ENCODE data around the gene SAMHD1.

The SAMHD1 gene

GRCh38 chr20:36893801-36894200 is 57.7 kb downstream of the SAMHD1 start:
- H2BK120ac ChIP-seq (ENCODE audit: low read depth, low read length), result no peak overlapping the region
- H3K4me2 ChIP-seq (ENCODE audit: low read length), result no peak overlapping the region
- H3K79me1 ChIP-seq (ENCODE audit: low read length), result no peaks in the 10 kb centered on the region
- H4K5ac ChIP-seq (ENCODE audit: low read length), result no peak overlapping the region
- H3K79me2 ChIP-seq (ENCODE audit: control insufficient read depth, insufficient read depth, low read length), result no peaks in the 10 kb centered on the region
- no peak overlapping the region for H3K9ac ChIP-seq (ENCODE audit: low read length)
- no peak overlapping the region for H3K4ac ChIP-seq (ENCODE audit: low read depth, low read length)
- no peak overlapping the region for H2BK15ac ChIP-seq (replicated peaks; ENCODE audit: low read depth)
- H3K56ac ChIP-seq (ENCODE audit: low read length), result no peak overlapping the region
- H3K27ac ChIP-seq (ENCODE audit: low read depth, low read length), result no peak overlapping the region
- no peak overlapping the region for H3K18ac ChIP-seq (ENCODE audit: low read length)
- H2AK5ac ChIP-seq (ENCODE audit: low read length), result no peak overlapping the region
- H3K27me3 ChIP-seq (ENCODE audit: insufficient read depth, low read length, poor library complexity), result no peaks in the 10 kb centered on the region
- no peak overlapping the region for H2BK5ac ChIP-seq (ENCODE audit: low read length)
- no peak overlapping the region for H3K23ac ChIP-seq (ENCODE audit: low read length)
- H3K36me3 ChIP-seq (ENCODE audit: control insufficient read depth, insufficient read depth, low read length), result no peaks in the 10 kb centered on the region
- no CpG with 5 or more reads among the region's 3 CpGs for WGBS (ENCODE audit: extremely low coverage, insufficient coverage, low lambda C conversion rate)
- no peaks in the 10 kb centered on the region for H3K4me1 ChIP-seq (ENCODE audit: control insufficient read depth, low read depth, low read length)
- no peak overlapping the region for H3K4me3 ChIP-seq (ENCODE audit: low read length)
- DNase-seq, result no peak
- H4K8ac ChIP-seq (ENCODE audit: low read depth, low read length), result no peak overlapping the region

GRCh38 chr20:36891211-36891610 is 60.3 kb downstream of the SAMHD1 start:
- Histone ChIP-seq H2BK15ac (replicated peaks; ENCODE audit: low read depth) (no peak overlapping the region), H3K4ac (ENCODE audit: low read depth, low read length) (no peak overlapping the region), H3K79me2 (ENCODE audit: control insufficient read depth, insufficient read depth, low read length) (no peaks in the 10 kb centered on the region), H3K9ac (ENCODE audit: low read length) (no peak overlapping the region), H2BK5ac (ENCODE audit: low read length) (no peak overlapping the region), H3K27me3 (ENCODE audit: insufficient read depth, low read length, poor library complexity) (no peaks in the 10 kb centered on the region), H2AK5ac (ENCODE audit: low read length) (no peak overlapping the region), H3K4me2 (ENCODE audit: low read length) (no peak overlapping the region), H3K79me1 (ENCODE audit: low read length) (no peaks in the 10 kb centered on the region), H4K5ac (ENCODE audit: low read length) (no peak overlapping the region), H3K27ac (ENCODE audit: low read depth, low read length) (no peak overlapping the region), H4K8ac (ENCODE audit: low read depth, low read length) (no peak overlapping the region), H3K4me1 (ENCODE audit: control insufficient read depth, low read depth, low read length) (peaks cover 2% of the 10 kb centered on the region), H3K23ac (ENCODE audit: low read length) (no peak overlapping the region), H3K56ac (ENCODE audit: low read length) (no peak overlapping the region), H3K36me3 (ENCODE audit: control insufficient read depth, insufficient read depth, low read length) (no peaks in the 10 kb centered on the region), H3K4me3 (ENCODE audit: low read length) (no peak overlapping the region), H3K18ac (ENCODE audit: low read length) (no peak overlapping the region), H2BK120ac (ENCODE audit: low read depth, low read length) (no peak overlapping the region)
- WGBS (ENCODE audit: extremely low coverage, insufficient coverage, low lambda C conversion rate), result no CpG with 5 or more reads among the region's 4 CpGs
- DNase-seq, result no peak

GRCh38 chr20:36890586-36890985 is 60.9 kb downstream of the SAMHD1 start:
- no peak for DNase-seq
- no peak overlapping the region for H3K4me2 ChIP-seq (ENCODE audit: low read length)
- no CpG with 5 or more reads among the region's 9 CpGs for WGBS (ENCODE audit: extremely low coverage, insufficient coverage, low lambda C conversion rate)
- no peak overlapping the region for H4K8ac ChIP-seq (ENCODE audit: low read depth, low read length)
- peaks cover 2% of the 10 kb centered on the region for H3K4me1 ChIP-seq (ENCODE audit: control insufficient read depth, low read depth, low read length)
- H2BK120ac ChIP-seq (ENCODE audit: low read depth, low read length), result no peak overlapping the region
- H3K79me2 ChIP-seq (ENCODE audit: control insufficient read depth, insufficient read depth, low read length), result no peaks in the 10 kb centered on the region
- H2BK5ac ChIP-seq (ENCODE audit: low read length), result no peak overlapping the region
- no peaks in the 10 kb centered on the region for H3K36me3 ChIP-seq (ENCODE audit: control insufficient read depth, insufficient read depth, low read length)
- H3K9ac ChIP-seq (ENCODE audit: low read length), result no peak overlapping the region
- H3K18ac ChIP-seq (ENCODE audit: low read length), result no peak overlapping the region
- no peak overlapping the region for H3K4me3 ChIP-seq (ENCODE audit: low read length)
- H3K56ac ChIP-seq (ENCODE audit: low read length), result no peak overlapping the region
- no peak overlapping the region for H3K27ac ChIP-seq (ENCODE audit: low read depth, low read length)
- H2BK15ac ChIP-seq (replicated peaks; ENCODE audit: low read depth), result no peak overlapping the region
- H4K5ac ChIP-seq (ENCODE audit: low read length), result no peak overlapping the region
- H2AK5ac ChIP-seq (ENCODE audit: low read length), result no peak overlapping the region
- H3K4ac ChIP-seq (ENCODE audit: low read depth, low read length), result no peak overlapping the region
- no peaks in the 10 kb centered on the region for H3K79me1 ChIP-seq (ENCODE audit: low read length)
- H3K23ac ChIP-seq (ENCODE audit: low read length), result no peak overlapping the region
- no peaks in the 10 kb centered on the region for H3K27me3 ChIP-seq (ENCODE audit: insufficient read depth, low read length, poor library complexity)

- H3K9ac ChIP-seq (ENCODE audit: low read length), result no peak overlapping the region
- no peak overlapping the region for H2AK5ac ChIP-seq (ENCODE audit: low read length)
- H3K4me1 ChIP-seq (ENCODE audit: control insufficient read depth, low read depth, low read length), result peaks cover 2% of the 10 kb centered on the region
- H2BK15ac ChIP-seq (replicated peaks; ENCODE audit: low read depth), result no peak overlapping the region
- no peak overlapping the region for H3K4me3 ChIP-seq (ENCODE audit: low read length)
- H3K4me2 ChIP-seq (ENCODE audit: low read length), result no peak overlapping the region
- no peak overlapping the region for H3K56ac ChIP-seq (ENCODE audit: low read length)
- H2BK5ac ChIP-seq (ENCODE audit: low read length), result no peak overlapping the region
- no peaks in the 10 kb centered on the region for H3K27me3 ChIP-seq (ENCODE audit: insufficient read depth, low read length, poor library complexity)
- no peak overlapping the region for H3K4ac ChIP-seq (ENCODE audit: low read depth, low read length)
- no peak overlapping the region for H4K5ac ChIP-seq (ENCODE audit: low read length)
- H3K18ac ChIP-seq (ENCODE audit: low read length), result no peak overlapping the region
- no peaks in the 10 kb centered on the region for H3K79me2 ChIP-seq (ENCODE audit: control insufficient read depth, insufficient read depth, low read length)
- H3K23ac ChIP-seq (ENCODE audit: low read length), result no peak overlapping the region
- no peak for DNase-seq
- H3K79me1 ChIP-seq (ENCODE audit: low read length), result no peaks in the 10 kb centered on the region
- no peak overlapping the region for H3K27ac ChIP-seq (ENCODE audit: low read depth, low read length)
- no peak overlapping the region for H4K8ac ChIP-seq (ENCODE audit: low read depth, low read length)
- H2BK120ac ChIP-seq (ENCODE audit: low read depth, low read length), result no peak overlapping the region
- H3K36me3 ChIP-seq (ENCODE audit: control insufficient read depth, insufficient read depth, low read length), result no peaks in the 10 kb centered on the region
- WGBS (ENCODE audit: extremely low coverage, insufficient coverage, low lambda C conversion rate), result no CpG with 5 or more reads among the region's 15 CpGs
Measured at GRCh38 chr20:36888880-36889516, 62.5 kb downstream of the SAMHD1 start.

- Histone ChIP-seq H4K8ac (ENCODE audit: low read depth, low read length) (no peak overlapping the region), H3K27ac (ENCODE audit: low read depth, low read length) (no peak overlapping the region), H2BK120ac (ENCODE audit: low read depth, low read length) (no peak overlapping the region), H3K4ac (ENCODE audit: low read depth, low read length) (no peak overlapping the region), H2AK5ac (ENCODE audit: low read length) (no peak overlapping the region), H3K9ac (ENCODE audit: low read length) (no peak overlapping the region), H3K23ac (ENCODE audit: low read length) (no peak overlapping the region), H3K18ac (ENCODE audit: low read length) (no peak overlapping the region), H3K4me3 (ENCODE audit: low read length) (no peak overlapping the region), H3K79me2 (ENCODE audit: control insufficient read depth, insufficient read depth, low read length) (no peaks in the 10 kb centered on the region), H3K4me1 (ENCODE audit: control insufficient read depth, low read depth, low read length) (peaks cover 2% of the 10 kb centered on the region), H3K56ac (ENCODE audit: low read length) (peak overlapping the region; percentile 11), H2BK15ac (replicated peaks; ENCODE audit: low read depth) (no peak overlapping the region), H4K5ac (ENCODE audit: low read length) (no peak overlapping the region), H2BK5ac (ENCODE audit: low read length) (no peak overlapping the region), H3K79me1 (ENCODE audit: low read length) (no peaks in the 10 kb centered on the region), H3K27me3 (ENCODE audit: insufficient read depth, low read length, poor library complexity) (no peaks in the 10 kb centered on the region), H3K36me3 (ENCODE audit: control insufficient read depth, insufficient read depth, low read length) (no peaks in the 10 kb centered on the region), H3K4me2 (ENCODE audit: low read length) (no peak overlapping the region)
- WGBS (ENCODE audit: extremely low coverage, insufficient coverage, low lambda C conversion rate), result no CpG with 5 or more reads among the region's 6 CpGs
- peak; percentile 45 for DNase-seq
Measured at GRCh38 chr20:36887752-36888090, 63.8 kb downstream of the SAMHD1 start.

Data from mesendoderm (in vitro differentiated cells).